Activated naive CD4-positive, alpha-beta T cell treated with anti-CD3 and anti-CD28 coated beads, Interleukin-2, amount 10 ng/mL, durations not matched to agents 5 hours and 36 hours (primary cell): ENCODE data around the gene TYMS. TPM values are rescaled to one million over a fixed set of nuclear protein-coding genes. Genes with fewer than 3 reads are reported as not detected.

Experiments used
- total RNA-seq, 2 experiments: library from RNA; stranded (reverse); gene quantifications; one replicate each; pipeline ENCODE4 v1.2.3, GENCODE V29; 2021

Gene TYMS
- 100 to 1,000 TPM; 242 to 244 TPM for total RNA-seq

GRCh38 chr18:657311-658000 is at the start of gene TYMS:
TSS of gene TYMS (plus strand) at chr18:657653. CDS start at chr18:657743, 90 bp downstream.

GRCh38 chr18:712401-713134 is 55.1 kb downstream of the TYMS start, which contains the start of gene ENOSF1:
TSS of gene ENOSF1 (minus strand) at chr18:712630. CDS start at chr18:712587, 43 bp downstream.

Other genes starting within 250 kb of the TYMS start
- gene COLEC12, start 157.0 kb upstream of the TYMS start, total RNA-seq: not detected
- not detected for gene CETN1, start 77.3 kb upstream of the TYMS start, total RNA-seq
- gene CLUL1, start 60.7 kb upstream of the TYMS start, total RNA-seq: not detected
- gene ENOSF1, start 55.0 kb downstream of the TYMS start, total RNA-seq: 10 to 100 TPM; 59.5 to 67.8 TPM
- gene YES1, start 154.6 kb downstream of the TYMS start, total RNA-seq: 10 to 100 TPM; 15.8 to 17.8 TPM
- gene ADCYAP1, start 247.2 kb downstream of the TYMS start, total RNA-seq: not detected